Dermis blood vessel endothelial cell (primary cell): Measurements from ENCODE around the gene RIN3. TPM values are rescaled to one million over a fixed set of nuclear protein-coding genes. Genes with fewer than 3 reads are reported as not detected.

Experiments
- DNase-seq: peaks from one replicate; pipeline ENCODE4 v3.0.0; 2010
- total RNA-seq: library from RNA; depleted of rRNA; stranded (reverse); fragments of >200 nt; gene quantifications from 2 replicates; pipeline ENCODE4 v1.2.3, GENCODE V29; 2014

The RIN3 gene
- total RNA-seq, 1 donor from 2014 or later, result 11.1 TPM

DNA sequence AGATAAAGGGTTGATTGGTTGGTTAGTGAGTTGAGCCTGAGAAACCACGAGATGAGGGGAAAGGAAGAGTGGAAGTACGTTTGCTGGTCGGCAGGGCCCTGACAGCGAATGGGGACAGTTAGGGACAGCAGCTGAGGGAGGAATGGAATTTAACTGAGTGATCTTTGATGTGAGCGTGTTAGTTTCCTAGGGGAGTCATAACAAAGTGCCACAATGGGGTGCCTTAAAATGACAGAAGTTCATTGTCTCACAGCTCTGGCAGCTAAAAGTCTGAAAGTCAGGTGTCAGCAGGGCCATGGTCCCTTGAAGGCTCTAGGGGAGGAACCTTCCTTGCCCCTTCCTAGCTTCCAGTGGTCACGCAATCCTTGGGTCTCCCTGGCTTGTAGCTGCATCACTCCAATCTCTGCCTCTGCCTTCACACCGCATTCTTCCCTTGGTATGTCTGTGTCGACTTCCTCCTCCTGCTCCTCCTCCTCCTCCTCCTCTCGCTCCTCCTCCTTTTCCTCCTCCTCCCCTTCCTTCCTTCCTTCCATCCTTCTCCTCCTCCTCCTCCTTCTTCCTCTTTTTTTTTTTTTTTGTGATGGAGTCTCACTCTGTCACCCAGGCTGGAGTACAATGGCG is 26.0 kb upstream of the RIN3 start:
- DNase-seq, result no peak

DNA sequence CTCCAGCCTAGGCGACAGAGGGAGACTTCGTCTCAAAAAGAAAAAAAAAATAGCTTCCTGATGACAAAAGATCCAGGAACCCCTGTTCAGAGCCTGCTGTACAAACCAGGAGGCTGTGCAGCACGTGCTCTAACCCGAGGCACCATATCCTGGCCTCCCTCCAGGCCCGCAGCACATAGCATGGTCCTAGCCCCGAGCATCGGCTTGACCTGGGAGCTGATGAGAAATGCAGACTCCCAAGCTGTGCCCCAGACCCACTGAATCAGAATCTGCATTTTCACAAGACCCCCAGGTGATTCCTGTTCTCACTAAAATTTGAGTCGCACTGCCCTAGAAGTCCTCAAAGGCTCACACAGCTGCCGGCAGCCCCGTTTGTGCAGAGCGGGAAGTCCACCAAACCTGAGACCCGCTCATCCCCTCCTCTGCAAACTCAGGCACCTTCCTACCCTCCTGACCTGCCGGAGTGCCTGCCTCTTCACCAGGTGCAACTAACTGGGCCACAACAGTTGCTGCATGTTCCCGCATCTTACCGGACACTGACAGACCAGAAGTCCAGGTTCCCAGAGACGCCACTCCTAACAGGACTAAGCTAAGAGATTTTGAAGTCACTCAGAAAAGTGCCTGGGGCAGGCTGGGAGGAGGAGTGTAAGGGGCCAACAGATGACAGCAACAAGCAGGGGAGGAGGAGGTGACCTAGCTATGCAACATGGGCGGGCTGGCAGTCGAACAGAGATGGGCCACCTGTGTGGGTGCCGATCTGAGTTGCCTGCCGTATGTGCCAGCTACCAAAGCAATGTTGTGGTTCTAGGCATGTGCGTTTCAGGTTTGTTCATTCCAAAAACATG is 24.0 kb upstream of the RIN3 start:
- DNase-seq, result no peak

DNA sequence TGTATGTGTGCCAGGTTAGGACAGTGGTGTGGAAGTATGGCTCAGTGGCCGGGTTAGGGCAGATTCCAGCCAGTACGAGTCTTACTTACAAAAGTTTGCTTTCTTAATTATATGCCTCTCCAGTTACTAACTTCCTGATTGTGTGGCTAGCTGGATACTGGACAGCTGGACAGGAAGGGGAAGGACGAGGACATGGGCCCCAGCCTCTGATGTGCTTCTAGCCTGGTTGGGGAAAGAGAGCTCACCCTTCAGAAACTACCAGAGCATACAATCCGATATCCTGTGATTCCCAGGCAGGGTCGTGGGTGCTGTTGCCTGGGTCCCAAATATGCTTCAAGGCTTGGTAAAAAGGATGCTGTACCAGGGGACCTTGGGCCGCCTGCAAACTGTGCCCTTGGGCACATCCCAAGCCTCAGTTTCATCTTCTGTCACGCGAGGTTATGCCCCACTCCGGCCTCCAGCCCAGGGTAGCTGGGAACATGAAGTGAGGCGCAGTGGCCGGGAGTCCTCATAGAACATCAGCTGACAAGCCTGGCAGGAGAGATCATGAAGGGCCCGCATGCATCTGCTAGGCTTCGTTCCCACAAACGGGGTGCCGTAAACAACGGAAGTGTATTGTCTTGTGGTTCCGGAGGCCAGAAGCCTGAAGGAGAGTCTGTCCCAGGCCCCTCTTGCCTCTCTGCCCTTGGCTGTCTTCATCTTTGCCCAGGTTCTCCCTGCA is 23.2 kb upstream of the RIN3 start:
- DNase-seq, result peak; percentile 36

DNA sequence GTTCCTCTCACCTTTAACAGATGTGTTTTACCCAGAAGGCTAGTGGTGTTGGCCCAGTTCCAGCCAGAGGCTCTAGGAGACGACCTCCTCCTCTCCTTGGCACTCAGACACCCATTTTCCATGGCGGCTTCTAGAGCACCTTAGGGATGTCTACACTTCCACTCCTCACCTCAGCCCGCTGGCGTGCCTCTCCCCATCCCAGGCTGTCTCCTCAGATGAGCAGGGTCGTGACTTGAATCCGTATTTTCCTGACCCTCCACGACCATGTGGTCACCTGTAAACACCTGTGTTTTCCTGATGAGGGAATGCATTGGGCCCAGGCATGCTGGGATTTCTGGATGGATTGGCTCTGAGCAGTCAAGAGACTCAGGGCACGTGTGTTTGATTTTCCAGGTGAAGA is 21.8 kb upstream of the RIN3 start:
- DNase-seq, result no peak

DNA sequence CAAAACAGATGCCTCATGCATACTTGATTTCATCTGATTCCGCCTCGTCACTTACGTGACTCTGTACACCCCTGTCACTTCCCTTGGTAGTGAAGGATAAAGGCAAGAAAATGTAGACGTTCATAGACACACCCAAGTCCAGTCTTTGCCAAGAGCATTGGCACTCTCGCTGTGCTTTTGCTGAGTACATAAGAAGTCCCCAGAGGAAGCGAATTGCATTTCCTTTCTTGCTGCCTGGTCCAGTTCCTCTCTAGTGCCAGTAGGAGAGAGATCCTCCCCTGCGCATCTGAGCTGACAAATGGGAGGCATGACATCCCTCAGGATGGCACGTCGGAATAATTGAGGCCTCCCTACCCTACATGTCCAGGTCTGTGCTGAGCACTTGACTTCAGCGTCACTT is 21.3 kb upstream of the RIN3 start:
- DNase-seq, result no peak

DNA sequence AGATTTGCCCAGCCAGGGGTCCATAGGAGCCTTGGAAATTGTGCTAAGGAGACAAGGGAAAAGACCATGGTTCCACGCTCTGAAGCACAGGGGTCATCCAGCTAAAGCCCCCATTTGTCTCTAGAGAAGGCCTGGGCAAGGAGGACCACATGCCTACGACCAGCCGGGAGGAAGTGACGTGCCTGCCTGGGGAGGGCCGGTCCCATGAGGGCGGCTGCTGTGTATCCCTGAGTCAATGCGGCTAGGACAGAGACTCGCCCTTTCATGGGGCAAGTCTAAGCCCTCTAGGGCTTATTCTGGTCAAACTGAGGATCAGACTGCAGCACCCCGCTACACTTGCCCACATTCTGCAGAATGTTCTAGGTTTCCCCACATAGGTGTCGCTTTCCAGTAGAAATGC is 20.6 kb upstream of the RIN3 start:
- no peak for DNase-seq

DNA sequence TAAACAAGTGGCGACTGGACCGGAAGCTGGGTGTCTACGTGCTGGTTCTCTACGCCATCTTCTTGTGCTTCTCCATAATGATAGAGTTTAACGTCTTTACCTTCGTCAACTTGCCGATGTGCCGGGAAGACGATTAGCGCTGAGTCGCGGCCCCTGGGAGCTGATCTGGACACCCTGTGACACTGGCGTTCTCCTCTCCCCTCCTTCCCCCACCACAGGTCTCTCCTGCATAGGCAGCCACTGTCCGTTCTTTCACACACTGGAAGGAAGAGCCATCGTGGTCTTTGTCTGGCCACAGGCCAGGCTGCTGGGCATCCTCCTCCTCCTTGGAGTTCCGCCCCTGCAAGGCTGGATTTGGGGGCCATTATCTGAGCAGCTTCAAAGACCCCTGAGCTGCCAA is 20.1 kb upstream of the RIN3 start:
- no peak for DNase-seq

DNA sequence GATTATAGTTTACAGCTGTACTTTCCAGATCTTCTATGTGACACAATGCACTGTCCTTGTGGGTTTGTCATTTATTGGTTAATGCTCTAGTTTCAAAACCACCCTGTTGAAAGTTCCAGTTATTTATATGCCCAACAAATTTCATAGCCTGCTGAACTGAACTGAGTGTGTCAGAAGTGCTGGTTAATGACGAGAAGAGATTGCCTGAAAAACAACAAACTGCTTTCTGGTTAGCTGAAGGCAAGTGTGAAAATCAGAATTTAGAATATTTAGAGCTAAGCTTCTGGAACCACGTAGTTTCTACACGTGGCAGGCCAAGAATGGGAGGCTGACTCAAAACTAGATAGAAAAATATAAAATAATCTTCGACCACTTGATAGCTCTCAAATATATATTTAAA is 19.1 kb upstream of the RIN3 start:
- no peak for DNase-seq

DNA sequence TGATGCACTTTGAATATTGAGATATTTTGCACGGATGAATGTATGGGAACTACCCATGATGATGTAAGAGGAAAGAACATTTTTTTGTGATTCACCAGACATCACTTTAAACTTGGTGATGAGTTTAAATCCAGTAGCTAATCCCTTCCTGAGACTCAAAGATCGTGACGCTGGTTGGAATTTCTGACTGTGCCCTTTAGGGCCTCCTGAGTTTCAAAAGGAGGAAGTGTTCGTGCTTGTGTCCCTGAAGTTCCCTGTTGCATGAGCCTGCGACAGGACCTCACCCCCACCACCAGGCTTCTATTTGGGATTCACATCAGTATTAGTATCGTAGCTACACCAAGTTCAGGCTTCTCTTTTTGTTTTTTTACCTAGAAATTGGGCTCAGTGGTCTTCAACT is 18.6 kb upstream of the RIN3 start:
- DNase-seq, result peak; percentile 53

DNA sequence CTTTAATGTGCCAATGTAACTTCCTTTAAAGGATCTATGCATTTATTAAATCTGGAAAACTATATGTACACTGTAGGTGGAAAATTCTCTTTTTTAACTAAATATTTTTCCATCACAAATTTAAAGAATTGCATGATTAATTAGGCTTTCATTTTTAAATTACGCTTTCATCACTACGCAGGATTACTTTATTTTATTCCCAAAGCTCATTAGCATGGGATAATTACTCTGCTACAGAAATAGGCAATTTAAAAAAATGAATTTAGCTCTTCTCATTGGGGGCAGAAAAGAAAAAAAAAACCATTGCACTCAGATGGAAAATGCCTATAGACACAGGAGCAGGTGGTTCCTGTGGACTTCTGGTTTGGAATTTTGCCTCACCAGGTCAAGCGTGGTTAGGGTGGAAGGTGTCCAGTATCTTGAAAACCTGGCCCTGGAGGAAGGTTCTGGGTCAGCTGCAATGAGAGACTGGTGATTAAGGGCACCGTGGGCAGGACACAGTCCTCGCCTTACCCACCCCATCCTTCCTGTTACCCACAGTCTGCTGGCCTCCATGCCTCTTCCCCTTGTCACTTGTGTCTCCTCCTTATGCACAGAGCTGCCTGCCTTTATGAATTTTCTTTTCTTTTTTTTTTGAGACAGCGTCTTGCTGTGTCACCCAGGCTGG is 17.3 kb upstream of the RIN3 start:
- DNase-seq, result peak; percentile 54

DNA sequence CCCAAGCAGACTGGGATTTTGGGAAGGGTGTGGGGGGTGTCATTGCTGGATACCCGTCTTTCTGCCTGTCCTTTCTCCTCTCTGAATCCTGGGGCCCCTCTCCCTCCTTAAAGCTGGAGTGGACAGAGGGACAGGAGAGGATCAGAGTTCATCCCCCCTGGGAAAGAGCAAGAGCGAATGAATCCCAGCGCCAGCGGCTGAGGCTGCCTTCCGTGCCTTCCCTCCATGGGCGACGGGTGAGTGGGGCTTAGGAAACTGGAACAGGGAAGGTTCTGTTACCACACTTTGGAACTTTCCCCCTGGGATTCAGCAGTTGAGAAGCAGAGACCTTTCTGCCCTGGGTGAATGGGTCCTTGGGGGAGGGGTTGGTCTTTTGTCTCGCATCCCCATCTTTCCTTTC is 16.2 kb upstream of the RIN3 start:
- DNase-seq, result no peak

DNA sequence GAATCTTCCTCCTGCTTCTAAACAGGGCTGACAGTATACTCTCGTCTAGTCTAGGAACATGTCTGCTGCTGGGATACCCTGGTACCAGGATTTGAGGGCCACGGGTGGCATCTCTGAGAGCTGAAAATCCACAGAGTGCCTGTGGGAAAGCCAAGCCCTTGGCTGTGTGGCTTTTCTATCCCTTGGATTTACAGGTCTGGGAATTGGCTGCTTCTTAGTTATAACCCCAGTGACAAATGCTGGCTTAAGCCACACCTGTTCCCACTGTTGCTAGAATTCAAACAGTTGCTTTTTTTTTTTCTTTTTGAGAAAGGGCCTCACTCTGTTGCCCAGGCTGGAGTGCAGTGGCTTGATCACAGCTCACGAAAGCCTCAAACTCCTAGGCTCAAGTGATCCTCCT is 14.3 kb upstream of the RIN3 start:
- no peak for DNase-seq

DNA sequence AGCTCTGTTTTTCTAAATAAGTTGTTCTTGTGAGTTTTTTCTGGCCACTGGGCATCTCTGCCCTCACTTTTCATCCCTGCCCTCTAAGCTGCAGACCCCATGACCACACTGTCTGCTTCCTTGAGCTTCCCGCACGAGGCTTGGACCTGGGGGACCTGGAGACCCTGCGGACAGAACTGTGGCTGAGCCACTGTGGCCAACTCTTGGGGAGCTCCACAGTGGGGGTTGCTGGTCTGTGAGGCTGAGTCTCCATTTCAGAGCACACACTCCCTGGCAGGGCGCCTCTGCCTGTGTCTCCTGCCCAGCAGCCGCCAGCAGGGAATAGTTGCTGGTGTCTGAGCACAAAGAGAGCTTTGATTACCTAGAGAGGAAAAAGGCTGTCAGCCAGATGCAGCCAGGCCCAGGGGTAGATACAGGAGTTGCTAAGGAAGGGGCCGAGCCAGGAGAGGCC is 13.1 kb upstream of the RIN3 start:
- DNase-seq, result no peak

DNA sequence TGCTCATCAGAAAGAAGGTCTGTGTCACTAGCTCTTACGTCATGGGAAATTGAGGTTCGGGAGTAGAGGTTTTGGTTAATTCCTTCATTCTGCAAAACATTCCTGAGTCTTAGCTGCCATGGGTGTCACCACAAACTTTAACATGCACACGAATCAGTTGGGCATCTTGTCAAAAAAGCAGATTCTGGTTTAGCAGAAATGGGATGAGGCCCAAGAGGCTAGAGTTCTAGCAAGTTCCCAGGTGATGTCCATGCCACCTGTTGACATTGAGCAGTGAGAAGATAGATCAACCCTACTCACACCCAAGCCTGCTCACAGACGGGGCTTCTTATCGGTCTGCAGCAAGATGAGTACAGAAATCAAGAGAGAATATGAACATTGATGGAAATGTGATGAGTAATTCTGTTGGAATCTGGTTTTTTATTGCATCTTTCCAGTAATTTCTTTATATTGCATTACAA is 11.7 kb upstream of the RIN3 start:
- no peak for DNase-seq

DNA sequence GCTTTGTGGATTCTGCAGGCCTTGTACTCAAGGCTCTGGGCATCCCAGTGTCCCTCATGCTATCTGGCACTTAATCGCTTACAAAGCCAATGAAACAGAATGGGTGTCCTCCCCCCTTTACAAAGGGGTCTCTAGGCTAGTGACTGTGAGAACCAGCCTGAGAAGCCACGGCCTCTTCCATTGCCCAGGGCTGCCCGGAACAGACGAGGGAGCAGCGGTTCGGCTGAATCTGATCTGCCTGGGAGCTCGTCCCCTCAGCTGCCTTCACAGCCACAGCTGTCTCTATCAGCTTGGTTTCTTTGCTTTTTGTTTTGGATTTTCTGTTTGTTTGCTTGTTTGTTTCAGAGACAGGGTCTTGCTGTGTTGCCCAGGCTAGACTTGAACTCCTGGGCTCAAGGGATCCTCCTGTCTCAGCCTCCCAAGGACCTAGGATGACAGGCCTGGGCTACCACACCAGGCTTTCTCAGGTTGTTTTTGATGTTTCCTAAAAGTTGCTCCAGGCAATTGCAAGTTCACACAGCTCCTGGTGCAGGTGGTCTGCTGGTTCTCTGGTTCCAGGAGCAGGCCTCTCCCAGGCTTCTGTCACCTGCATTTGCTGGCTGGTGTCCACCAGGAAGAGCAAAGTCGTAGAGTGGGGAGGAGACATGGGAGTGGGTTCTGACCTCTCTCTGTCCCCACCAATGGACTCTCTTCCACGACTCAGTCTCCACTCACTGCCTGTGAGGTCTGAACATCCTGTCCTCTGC is 10.9 kb upstream of the RIN3 start:
- no peak for DNase-seq

DNA sequence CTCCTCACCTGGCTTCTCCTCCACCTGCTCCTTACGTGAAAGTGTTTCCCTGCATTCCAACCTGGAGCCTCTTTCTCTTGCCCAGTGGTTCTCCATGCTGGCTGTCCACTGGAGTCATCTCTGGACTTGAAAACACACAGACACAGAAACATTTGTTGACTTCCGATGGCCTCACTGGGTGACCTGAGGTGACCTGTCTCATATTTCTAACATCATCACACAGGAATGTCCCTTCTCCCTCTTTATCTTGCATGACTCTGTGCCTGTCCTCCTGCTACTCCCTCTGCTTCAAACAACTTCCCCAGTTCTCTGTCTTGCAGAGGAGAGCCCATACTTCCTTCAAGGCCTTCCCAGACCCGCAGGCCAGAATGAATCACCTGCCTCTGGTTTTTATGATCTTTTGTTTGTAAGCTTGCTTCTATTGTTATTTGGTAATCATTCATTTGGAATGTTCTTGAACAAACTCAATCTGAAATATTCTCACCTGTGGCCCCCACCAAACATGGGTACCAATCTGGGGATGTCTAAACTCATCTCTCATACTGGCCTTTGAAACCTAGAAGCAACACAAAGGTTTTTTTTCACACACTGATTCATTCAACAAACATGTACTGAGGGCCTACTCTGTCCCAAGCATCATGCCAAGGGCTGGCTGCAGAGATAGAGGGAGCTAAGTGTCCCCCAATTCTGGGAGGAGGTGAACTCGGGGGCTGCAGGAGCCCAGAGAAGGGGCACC is 9.7 kb upstream of the RIN3 start:
- DNase-seq, result peak; percentile 53

DNA sequence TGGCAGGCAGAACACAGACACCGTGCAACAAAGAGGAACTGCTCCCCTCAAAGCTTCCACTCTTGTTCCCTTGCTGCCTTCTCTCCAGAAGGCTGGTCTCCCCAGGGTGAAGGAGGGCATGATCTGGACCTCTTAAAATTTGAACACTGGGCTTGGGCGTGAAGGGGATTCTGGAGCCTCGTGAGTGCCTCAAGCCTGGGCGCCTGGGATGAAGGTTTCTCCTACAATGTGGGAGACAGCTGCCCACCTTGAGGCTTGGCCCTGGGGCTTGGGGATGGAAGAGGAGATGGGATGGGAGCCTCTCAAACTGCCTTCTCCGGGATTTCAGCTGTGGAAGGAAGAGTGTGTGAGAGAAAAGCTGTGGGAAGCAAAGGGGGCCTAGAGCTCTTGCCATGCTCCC is 7.8 kb upstream of the RIN3 start:
- DNase-seq, result no peak

DNA sequence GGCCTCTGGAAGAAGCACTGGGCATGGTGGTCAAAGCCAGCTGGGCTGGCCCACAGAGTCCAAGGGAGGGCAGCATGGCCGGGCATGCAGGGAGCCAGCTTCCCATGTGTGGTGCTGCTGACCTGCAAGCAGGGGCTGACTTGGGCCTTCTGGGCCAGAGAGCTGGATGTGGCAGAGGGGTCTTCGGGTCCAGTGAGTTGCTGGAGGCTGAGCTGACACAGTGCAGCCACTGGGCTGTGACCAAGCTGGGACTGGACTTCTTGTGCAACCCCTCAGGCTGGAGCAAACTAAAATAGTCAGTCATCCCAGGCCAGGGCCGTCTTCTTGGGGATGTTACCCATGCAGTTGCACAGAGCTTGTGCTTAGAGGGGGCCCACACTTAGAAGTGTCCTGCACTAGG is 7.3 kb upstream of the RIN3 start:
- DNase-seq, result no peak

DNA sequence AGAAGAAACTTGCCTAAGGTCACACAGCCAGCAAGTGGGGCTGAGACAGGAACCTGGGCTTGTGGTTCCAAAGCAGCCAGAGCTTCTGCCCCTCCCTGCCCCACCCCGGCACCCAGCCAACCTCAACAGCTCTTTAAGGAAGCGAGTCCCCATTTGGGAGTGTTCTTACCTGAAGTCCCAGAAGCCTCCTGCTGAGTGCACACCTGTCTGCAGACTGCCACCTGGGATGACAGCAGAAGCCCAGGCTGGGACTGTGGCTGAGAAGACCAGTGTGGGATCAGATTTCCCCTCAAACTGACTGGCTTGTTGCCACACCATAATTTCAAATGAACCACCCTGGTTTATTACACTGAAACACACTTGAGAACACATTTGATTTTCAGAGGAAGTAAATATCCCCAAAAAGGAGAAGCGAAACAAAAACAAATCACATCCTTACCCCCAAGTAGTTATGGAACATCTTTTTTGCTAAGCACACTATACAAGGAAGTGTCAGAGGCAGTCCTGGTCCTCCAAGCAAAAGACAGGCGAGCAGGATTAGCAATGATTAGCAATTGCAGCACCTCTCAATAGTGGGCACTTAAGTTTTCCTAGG is 6.3 kb upstream of the RIN3 start:
- DNase-seq, result no peak

DNA sequence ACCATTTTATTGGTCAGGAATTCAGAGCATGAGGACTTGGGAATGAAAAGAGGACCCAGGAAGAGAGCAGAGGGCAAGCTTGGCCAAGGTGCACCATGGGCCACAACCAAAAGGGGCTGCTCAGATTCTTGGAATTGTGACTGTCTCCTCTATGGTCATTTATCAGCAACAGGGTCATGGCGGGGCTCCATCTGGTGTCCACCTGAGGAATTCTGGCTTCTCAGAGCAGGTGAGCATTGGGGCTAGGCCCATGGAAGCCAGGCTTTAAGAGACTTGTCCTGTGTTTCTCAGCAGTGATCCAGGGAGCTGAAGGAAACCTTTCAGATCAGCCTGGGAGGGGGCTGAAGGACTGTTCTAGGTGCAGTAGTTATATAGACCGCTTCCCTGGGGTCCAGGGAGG is 2.6 kb upstream of the RIN3 start:
- DNase-seq, result peak; percentile 19
